ENCODE data around the gene DNAJB1.

The DNAJB1 gene

DNA sequence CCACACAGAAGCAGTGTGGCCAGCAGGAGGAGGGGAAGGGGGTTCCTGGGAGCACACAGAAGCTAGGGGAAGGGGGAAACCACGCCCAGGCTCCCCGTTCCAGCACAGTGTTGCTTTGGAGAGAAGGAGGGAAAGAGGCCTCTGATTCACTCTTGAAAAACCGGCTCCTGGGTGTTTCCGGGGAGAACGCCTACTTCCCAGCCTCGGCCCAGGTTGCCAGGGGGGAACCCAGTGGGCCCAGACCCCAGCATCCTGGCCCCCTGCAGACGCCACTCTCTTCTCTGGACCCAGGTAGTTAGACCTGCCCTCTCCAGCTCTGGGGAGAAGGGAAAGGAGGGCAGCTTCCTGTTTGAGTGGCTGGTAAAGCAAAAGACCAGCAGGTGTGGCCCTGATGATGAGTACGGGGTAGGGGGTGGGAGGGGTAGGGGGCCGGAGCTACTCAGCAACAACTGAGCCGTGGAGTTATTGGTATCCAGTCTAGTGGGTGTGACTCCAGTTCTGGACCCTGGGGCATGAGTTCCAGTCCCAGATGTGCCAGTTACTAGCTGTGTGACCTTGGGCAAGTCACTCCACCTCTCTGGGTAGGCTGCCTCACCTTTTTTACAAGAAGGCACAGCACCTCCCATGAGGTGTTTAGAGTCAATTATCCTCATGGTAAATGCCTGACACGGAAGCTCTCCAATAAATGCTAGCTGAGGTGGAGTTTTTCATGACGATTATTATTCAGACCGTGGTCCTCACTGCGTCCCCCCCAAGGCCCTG is 23.1 kb downstream of the DNAJB1 start:
- H3K4me2 ChIP-seq (ENCODE audit: low read length): peak overlapping the region; percentile 81
- peak overlapping the region; percentile 51 for H2BK12ac ChIP-seq (ENCODE audit: low read length)
- H2BK120ac ChIP-seq (ENCODE audit: insufficient read depth, low read length, poor library complexity): no peak overlapping the region
- H4K8ac ChIP-seq (ENCODE audit: low read depth, low read length): peak overlapping the region; percentile 61
- peak overlapping the region; percentile 45 for H4K12ac ChIP-seq (ENCODE audit: low read depth, low read length)
- peak overlapping the region; percentile 74 for H4K91ac ChIP-seq (ENCODE audit: low read depth, low read length)
- peak overlapping the region; percentile 28 for H2AK5ac ChIP-seq (ENCODE audit: low read length)
- no peak overlapping the region for H3K27ac ChIP-seq (ENCODE audit: low read depth, low read length)
- H3K4me3 ChIP-seq (ENCODE audit: low read depth, low read length): peak overlapping the region; percentile 79
- WGBS (ENCODE audit: extremely low coverage, insufficient coverage, insufficient read length): no CpG with 5 or more reads among the region's 14 CpGs
- H3K23ac ChIP-seq (ENCODE audit: low read length): no peak overlapping the region
- peak overlapping the region; percentile 74 for H2AFZ ChIP-seq (ENCODE audit: insufficient read depth, low read length, poor library complexity)
- H3K27me3 ChIP-seq (ENCODE audit: insufficient read depth, low read length): no peaks in the 10 kb centered on the region
- H3K9me3 ChIP-seq (ENCODE audit: insufficient read depth, low read depth, low read length): peaks cover 2% of the 10 kb centered on the region
- peaks cover 10% of the 10 kb centered on the region for H3K79me1 ChIP-seq (ENCODE audit: low read length)
- H3K4ac ChIP-seq (ENCODE audit: low read depth, low read length): peak overlapping the region; percentile 98
- DNase-seq: peak in 1 of 2 donors; percentile 33
- no peak overlapping the region for H2BK5ac ChIP-seq (ENCODE audit: low read depth, low read length, poor library complexity)
- peaks cover 7 to 10% of the 10 kb centered on the region in 2 experiments for H3K4me1 ChIP-seq (ENCODE audit: control insufficient read depth in 1 of 2, insufficient read depth in 2 of 2, low read length in 2 of 2)
- H3K79me2 ChIP-seq (ENCODE audit: control insufficient read depth, insufficient read depth, low read length, poor library complexity): peaks cover 13% of the 10 kb centered on the region
- peak overlapping the region; percentile 69 for H3K9ac ChIP-seq (ENCODE audit: low read length)
- peak overlapping the region; percentile 77 for H3K18ac ChIP-seq (ENCODE audit: low read length)
- H3K14ac ChIP-seq (ENCODE audit: low read length): peak overlapping the region; percentile 62
- H3K36me3 ChIP-seq (ENCODE audit: control insufficient read depth in 1 of 2, insufficient read depth in 2 of 2, low read length in 2 of 2): peaks cover 16% of the 10 kb centered on the region in 2 experiments

DNA sequence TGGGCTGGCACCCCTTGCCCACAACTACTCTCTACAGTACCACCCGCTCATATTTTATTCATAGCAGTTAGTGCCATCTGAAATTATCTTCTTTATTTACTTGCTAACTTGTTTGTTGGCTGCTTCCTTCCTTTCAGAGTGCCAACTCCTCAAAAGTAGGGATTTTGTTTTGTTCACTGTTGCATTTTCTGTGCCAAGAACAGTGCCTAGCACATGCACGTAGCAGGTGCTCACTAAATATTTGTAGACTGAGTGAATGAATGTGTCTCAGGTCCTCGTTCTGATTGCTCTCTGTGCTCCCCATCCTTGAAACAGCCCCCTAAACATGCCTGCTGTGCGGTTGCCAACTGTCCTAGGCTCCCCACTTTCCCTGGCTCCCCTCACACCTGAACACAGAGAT is 23.8 kb downstream of the DNAJB1 start:
- WGBS (ENCODE audit: extremely low coverage, insufficient coverage, insufficient read length): no CpG with 5 or more reads among the region's 4 CpGs

DNA sequence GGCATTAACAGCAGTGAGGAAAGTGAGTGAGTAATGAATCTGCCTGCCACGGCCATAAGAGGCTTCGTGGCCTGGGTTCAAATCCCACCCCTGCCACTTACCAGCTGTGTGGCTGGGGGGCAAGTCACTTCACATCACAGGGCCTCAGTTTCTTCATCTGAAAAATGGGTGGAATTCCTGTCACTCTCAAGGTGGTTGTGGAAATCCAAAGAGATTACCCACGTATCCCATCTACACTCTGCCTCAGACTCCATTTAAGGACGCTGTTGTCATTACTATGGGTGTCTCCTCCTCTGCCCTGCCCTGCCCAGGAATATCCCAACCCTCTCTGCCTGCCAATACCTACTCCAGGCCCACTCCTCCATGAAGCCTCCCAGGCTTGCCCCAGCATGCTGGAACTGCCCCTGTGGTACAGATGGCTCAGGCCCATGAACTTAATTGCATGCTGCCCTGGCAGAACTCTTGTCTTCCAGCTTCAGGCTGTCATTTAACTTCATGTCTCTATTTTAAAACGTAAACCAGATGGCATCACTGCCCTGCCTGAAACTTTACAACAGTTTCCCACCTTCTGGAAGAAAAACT is 25.4 kb downstream of the DNAJB1 start:
- H2BK5ac ChIP-seq (ENCODE audit: low read depth, low read length, poor library complexity): no peak overlapping the region
- H3K27ac ChIP-seq (ENCODE audit: low read depth, low read length): no peak overlapping the region
- H3K79me2 ChIP-seq (ENCODE audit: control insufficient read depth, insufficient read depth, low read length, poor library complexity): peaks cover 13% of the 10 kb centered on the region
- peaks cover 24 to 29% of the 10 kb centered on the region in 2 experiments for H3K36me3 ChIP-seq (ENCODE audit: control insufficient read depth in 1 of 2, insufficient read depth in 2 of 2, low read length in 2 of 2)
- H3K27me3 ChIP-seq (ENCODE audit: insufficient read depth, low read length): no peaks in the 10 kb centered on the region
- H3K79me1 ChIP-seq (ENCODE audit: low read length): peaks cover 10% of the 10 kb centered on the region
- peaks cover 7 to 10% of the 10 kb centered on the region in 2 experiments for H3K4me1 ChIP-seq (ENCODE audit: control insufficient read depth in 1 of 2, insufficient read depth in 2 of 2, low read length in 2 of 2)
- H2AFZ ChIP-seq (ENCODE audit: insufficient read depth, low read length, poor library complexity): no peak overlapping the region
- no peak overlapping the region for H2BK120ac ChIP-seq (ENCODE audit: insufficient read depth, low read length, poor library complexity)
- H3K23ac ChIP-seq (ENCODE audit: low read length): no peak overlapping the region
- WGBS (ENCODE audit: extremely low coverage, insufficient coverage, insufficient read length): no CpG with 5 or more reads among the region's 5 CpGs
- H4K91ac ChIP-seq (ENCODE audit: low read depth, low read length): no peak overlapping the region
- H2AK5ac ChIP-seq (ENCODE audit: low read length): no peak overlapping the region
- no peak overlapping the region for H3K18ac ChIP-seq (ENCODE audit: low read length)
- no peak overlapping the region for H3K4ac ChIP-seq (ENCODE audit: low read depth, low read length)
- no peak overlapping the region for H4K8ac ChIP-seq (ENCODE audit: low read depth, low read length)
- no peak overlapping the region for H3K14ac ChIP-seq (ENCODE audit: low read length)
- DNase-seq: no peak
- peaks cover 2% of the 10 kb centered on the region for H3K9me3 ChIP-seq (ENCODE audit: insufficient read depth, low read depth, low read length)
- no peak overlapping the region for H3K4me2 ChIP-seq (ENCODE audit: low read length)
- H4K12ac ChIP-seq (ENCODE audit: low read depth, low read length): no peak overlapping the region
- H3K4me3 ChIP-seq (ENCODE audit: low read depth, low read length): no peak overlapping the region
- H3K9ac ChIP-seq (ENCODE audit: low read length): no peak overlapping the region
- H2BK12ac ChIP-seq (ENCODE audit: low read length): no peak overlapping the region

More for the DNA sequence above, 23.8 kb downstream of the DNAJB1 start:
- Histone ChIP-seq H3K4me3 (ENCODE audit: low read depth, low read length) (no peak overlapping the region), H2BK120ac (ENCODE audit: insufficient read depth, low read length, poor library complexity) (no peak overlapping the region), H3K79me1 (ENCODE audit: low read length) (peaks cover 10% of the 10 kb centered on the region), H2BK12ac (ENCODE audit: low read length) (peak overlapping the region; percentile 30), H2AFZ (ENCODE audit: insufficient read depth, low read length, poor library complexity) (no peak overlapping the region), H3K27ac (ENCODE audit: low read depth, low read length) (no peak overlapping the region), H3K23ac (ENCODE audit: low read length) (no peak overlapping the region), H3K14ac (ENCODE audit: low read length) (no peak overlapping the region), H3K9ac (ENCODE audit: low read length) (no peak overlapping the region), H3K36me3 (ENCODE audit: control insufficient read depth in 1 of 2, insufficient read depth in 2 of 2, low read length in 2 of 2) (peaks cover 17 to 19% of the 10 kb centered on the region in 2 experiments), H3K18ac (ENCODE audit: low read length) (peak overlapping the region; percentile 77), H3K4me2 (ENCODE audit: low read length) (peak overlapping the region; percentile 81), H2BK5ac (ENCODE audit: low read depth, low read length, poor library complexity) (no peak overlapping the region), H4K8ac (ENCODE audit: low read depth, low read length) (no peak overlapping the region), H4K91ac (ENCODE audit: low read depth, low read length) (peak overlapping the region; percentile 19), H3K9me3 (ENCODE audit: insufficient read depth, low read depth, low read length) (peaks cover 2% of the 10 kb centered on the region), H3K4me1 (ENCODE audit: control insufficient read depth in 1 of 2, insufficient read depth in 2 of 2, low read length in 2 of 2) (peaks cover 7 to 10% of the 10 kb centered on the region in 2 experiments), H3K27me3 (ENCODE audit: insufficient read depth, low read length) (no peaks in the 10 kb centered on the region), H3K79me2 (ENCODE audit: control insufficient read depth, insufficient read depth, low read length, poor library complexity) (peaks cover 13% of the 10 kb centered on the region), H2AK5ac (ENCODE audit: low read length) (no peak overlapping the region), H3K4ac (ENCODE audit: low read depth, low read length) (peak overlapping the region; percentile 98), H4K12ac (ENCODE audit: low read depth, low read length) (peak overlapping the region; percentile 20)
- DNase-seq: no peak

DNA sequence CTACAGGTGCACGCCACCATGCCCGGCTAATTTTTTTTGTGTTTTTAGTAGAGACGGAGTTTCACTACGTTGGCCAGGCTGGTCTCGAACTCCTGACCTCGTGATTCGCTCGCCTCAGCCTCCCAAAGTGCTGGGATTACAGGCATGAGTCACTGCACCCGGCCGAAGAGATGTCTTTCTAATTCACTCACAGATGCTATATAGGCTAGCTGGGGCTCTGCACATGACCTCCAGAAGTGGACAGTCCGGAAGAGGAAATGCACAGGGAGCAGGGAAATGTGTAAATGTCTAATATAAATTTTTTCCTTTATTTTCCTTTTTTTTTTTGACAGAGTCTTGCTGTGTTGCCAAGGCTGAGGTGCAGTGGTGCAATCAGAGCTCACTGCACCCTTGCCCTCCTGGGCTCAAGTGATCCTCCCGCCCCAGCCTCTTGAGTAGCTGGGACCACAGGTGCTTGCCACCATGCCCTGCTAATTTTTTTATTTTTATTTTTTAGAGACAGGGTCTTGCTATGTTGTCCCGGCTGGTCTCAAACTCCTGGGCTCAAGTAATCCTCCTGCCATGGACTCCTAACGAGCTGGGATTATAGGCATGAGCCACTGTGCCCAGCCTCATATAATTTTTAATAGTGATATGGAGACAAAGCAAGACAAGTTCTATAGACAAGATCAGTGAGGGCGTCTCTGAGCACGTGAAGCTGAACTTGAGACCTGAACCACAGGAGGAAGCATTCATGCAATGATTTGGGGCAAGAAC is 30.6 kb downstream of the DNAJB1 start:
- H3K4me3 ChIP-seq (ENCODE audit: low read depth, low read length): no peak overlapping the region
- H3K79me1 ChIP-seq (ENCODE audit: low read length): no peaks in the 10 kb centered on the region
- H2AFZ ChIP-seq (ENCODE audit: insufficient read depth, low read length, poor library complexity): no peak overlapping the region
- peaks cover 2% of the 10 kb centered on the region for H3K9me3 ChIP-seq (ENCODE audit: insufficient read depth, low read depth, low read length)
- no peak overlapping the region for H3K18ac ChIP-seq (ENCODE audit: low read length)
- no peak overlapping the region for H2BK5ac ChIP-seq (ENCODE audit: low read depth, low read length, poor library complexity)
- H3K27me3 ChIP-seq (ENCODE audit: insufficient read depth, low read length): no peaks in the 10 kb centered on the region
- H3K36me3 ChIP-seq (ENCODE audit: control insufficient read depth in 1 of 2, insufficient read depth in 2 of 2, low read length in 2 of 2): peaks cover 26 to 29% of the 10 kb centered on the region in 2 experiments
- H3K4me2 ChIP-seq (ENCODE audit: low read length): no peak overlapping the region
- H3K9ac ChIP-seq (ENCODE audit: low read length): no peak overlapping the region
- H2BK12ac ChIP-seq (ENCODE audit: low read length): no peak overlapping the region
- no peak overlapping the region for H4K12ac ChIP-seq (ENCODE audit: low read depth, low read length)
- no peak overlapping the region for H3K23ac ChIP-seq (ENCODE audit: low read length)
- H4K8ac ChIP-seq (ENCODE audit: low read depth, low read length): no peak overlapping the region
- H3K27ac ChIP-seq (ENCODE audit: low read depth, low read length): no peak overlapping the region
- no CpG with 5 or more reads among the region's 16 CpGs for WGBS (ENCODE audit: extremely low coverage, insufficient coverage, insufficient read length)
- H3K79me2 ChIP-seq (ENCODE audit: control insufficient read depth, insufficient read depth, low read length, poor library complexity): no peaks in the 10 kb centered on the region
- DNase-seq: no peak
- no peak overlapping the region for H4K91ac ChIP-seq (ENCODE audit: low read depth, low read length)
- H3K14ac ChIP-seq (ENCODE audit: low read length): no peak overlapping the region
- no peak overlapping the region for H2BK120ac ChIP-seq (ENCODE audit: insufficient read depth, low read length, poor library complexity)
- H2AK5ac ChIP-seq (ENCODE audit: low read length): no peak overlapping the region
- H3K4ac ChIP-seq (ENCODE audit: low read depth, low read length): no peak overlapping the region
- no peaks in the 10 kb centered on the region for H3K4me1 ChIP-seq (ENCODE audit: control insufficient read depth in 1 of 2, insufficient read depth in 2 of 2, low read length in 2 of 2)
